NCI-H2196 (cell line): ENCODE data around the gene P2RX2.

Experiments
- DNase-seq: peaks from one replicate; lab custom pipeline; 2025; ENCODE audit not compliant: unreplicated experiment; lab: John Stamatoyannopoulos, UW

Gene P2RX2

GRCh38 chr12:132635076-132635955 is 16.7 kb downstream of the P2RX2 start:
- no peak for DNase-seq

- no peak for DNase-seq
Measured at GRCh38 chr12:132637811-132638210, 19.2 kb downstream of the P2RX2 start.

GRCh38 chr12:132638541-132639408 is 20.2 kb downstream of the P2RX2 start:
- DNase-seq, result peak; percentile 49

- DNase-seq, result no peak
Measured at GRCh38 chr12:132639956-132640520, 21.5 kb downstream of the P2RX2 start.

- no peak for DNase-seq
Measured at GRCh38 chr12:132640936-132641335, 22.4 kb downstream of the P2RX2 start.

GRCh38 chr12:132641811-132642650 is 23.5 kb downstream of the P2RX2 start:
- no peak for DNase-seq

GRCh38 chr12:132642846-132643835 is 24.6 kb downstream of the P2RX2 start:
- no peak for DNase-seq

GRCh38 chr12:132646850-132647249 is 28.3 kb downstream of the P2RX2 start:
- DNase-seq, result no peak

- no peak for DNase-seq
Measured at GRCh38 chr12:132647858-132648257, 29.3 kb downstream of the P2RX2 start.

- DNase-seq, result no peak
Measured at GRCh38 chr12:132648616-132649225, 30.1 kb downstream of the P2RX2 start.

GRCh38 chr12:132649226-132649945 is 30.8 kb downstream of the P2RX2 start:
- DNase-seq, result no peak

GRCh38 chr12:132651444-132652100 is 33.0 kb downstream of the P2RX2 start:
- DNase-seq, result no peak

- DNase-seq, result no peak
Measured at GRCh38 chr12:132653567-132654290, 35.2 kb downstream of the P2RX2 start.

- DNase-seq, result no peak
Measured at GRCh38 chr12:132657004-132657727, 38.6 kb downstream of the P2RX2 start.

GRCh38 chr12:132658149-132658894 is 39.7 kb downstream of the P2RX2 start:
- DNase-seq, result no peak

GRCh38 chr12:132659146-132659545 is 40.6 kb downstream of the P2RX2 start:
- DNase-seq, result no peak
